Head of caudate nucleus (tissue), 42 donors: ENCODE results near the gene SPATA31E1.
"Not testable (repeated sequence)": the region's sequence is repeated elsewhere in the genome, so short reads cannot be mapped to it uniquely, and the experiment has no call there.

Experiments
- DNase-seq, 42 donors: peaks; one replicate each; pipeline versions ENCODE4 v3.0.0 to v3.0.0-alpha.2; 2020 to 2021; ENCODE audit warnings: mixed read lengths in 7 of 42
- intact Hi-C: fragments of 100-400 bp; cut with DNase I; formaldehyde crosslinking; loops from one replicate; pipeline ENCODE4 v1.15.0; 2022

SPATA31E1 gene

GRCh38 chr9:87883274-87883673, 597 bp downstream of the SPATA31E1 start:
- DNase-seq: no peak
- intact Hi-C loops: no loop called here

GRCh38 chr9:87883990-87884389, 1.3 kb downstream of the SPATA31E1 start:
- no peak for DNase-seq

DNA sequence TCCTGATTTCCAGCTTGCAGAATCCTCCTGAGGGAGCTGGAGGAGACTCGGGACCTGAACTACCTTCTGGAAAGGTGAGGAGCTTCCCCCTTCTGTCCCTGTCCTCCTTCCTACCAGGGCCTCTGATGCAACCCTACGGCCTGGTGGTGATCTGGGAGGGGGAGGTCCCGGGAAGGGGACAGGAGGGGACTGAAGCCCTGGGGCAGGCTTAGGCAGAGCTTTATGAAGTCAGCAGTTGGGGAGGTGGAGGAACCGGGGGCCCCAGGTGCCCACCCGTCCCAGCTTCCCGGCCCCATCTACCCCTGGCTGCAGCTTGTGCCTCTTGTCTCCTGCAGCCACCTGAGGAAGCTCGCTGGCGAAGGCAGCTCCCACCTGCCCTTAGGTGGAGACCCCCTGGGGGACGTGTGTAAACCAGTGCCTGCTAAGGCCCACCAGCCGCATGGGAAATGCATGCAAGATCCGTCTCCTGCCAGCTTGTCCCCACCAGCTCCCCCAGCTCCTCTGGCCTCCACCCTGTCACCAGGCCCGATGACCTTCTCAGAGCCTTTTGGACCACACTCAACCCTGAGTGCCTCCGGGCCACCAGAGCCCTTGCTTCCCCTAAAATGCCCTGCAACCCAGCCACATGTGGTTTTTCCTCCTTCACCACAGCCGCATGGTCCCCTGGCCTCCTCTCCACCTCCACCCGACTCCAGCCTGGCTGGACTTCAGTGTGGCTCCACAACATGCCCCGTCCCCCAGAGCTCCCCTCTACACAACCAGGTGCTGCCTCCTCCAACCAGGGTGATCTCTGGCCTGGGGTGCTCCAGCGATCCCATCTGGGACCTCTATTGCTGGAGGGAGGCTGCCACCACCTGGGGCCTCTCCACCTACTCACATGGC, 2.1 kb downstream of the SPATA31E1 start:
- DNase-seq: no peak
- intact Hi-C loops: no loop called here

More at GRCh38 chr9:87883990-87884389, 1.3 kb downstream of the SPATA31E1 start:
- intact Hi-C loops: no loop called here

- intact Hi-C loops: no loop called here
- no peak for DNase-seq
These were observed 3.0 kb downstream of the SPATA31E1 start for GRCh38 chr9:87885484-87886189.

GRCh38 chr9:87886210-87886932, 3.7 kb downstream of the SPATA31E1 start:
- DNase-seq: no peak
- intact Hi-C loops: no loop called here

DNA sequence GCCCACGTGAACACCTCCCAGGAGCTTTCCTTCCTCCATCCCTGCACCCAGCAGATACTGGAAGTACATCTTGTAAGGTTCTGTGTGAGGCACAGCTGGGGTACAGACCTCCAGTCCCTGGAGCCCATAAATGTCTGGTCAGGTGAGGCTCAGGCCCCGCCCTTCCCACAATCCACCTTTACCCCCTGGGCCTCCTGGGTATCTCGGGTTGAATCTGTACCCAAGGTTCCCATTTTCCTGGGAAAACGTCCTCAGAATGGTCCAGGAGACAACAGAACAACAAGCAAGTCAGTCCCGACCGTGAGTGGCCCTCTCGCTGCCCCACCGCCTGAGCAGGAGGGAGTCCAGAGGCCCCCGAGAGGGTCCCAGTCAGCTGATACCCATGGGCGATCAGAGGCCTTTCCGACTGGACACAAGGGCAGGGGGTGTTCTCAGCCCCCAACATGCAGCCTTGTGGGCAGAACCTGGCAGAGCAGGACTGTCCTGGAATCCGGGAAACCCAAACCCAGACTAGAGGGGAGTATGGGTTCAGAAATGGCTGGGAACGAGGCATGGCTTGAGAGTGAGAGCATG, 4.3 kb downstream of the SPATA31E1 start:
- no peak for DNase-seq
- intact Hi-C loops: no loop called here

- intact Hi-C loops: no loop called here
- DNase-seq: peak in 1 of 42 donors; percentile 14
These were observed 5.2 kb downstream of the SPATA31E1 start for GRCh38 chr9:87887661-87888480.

DNA sequence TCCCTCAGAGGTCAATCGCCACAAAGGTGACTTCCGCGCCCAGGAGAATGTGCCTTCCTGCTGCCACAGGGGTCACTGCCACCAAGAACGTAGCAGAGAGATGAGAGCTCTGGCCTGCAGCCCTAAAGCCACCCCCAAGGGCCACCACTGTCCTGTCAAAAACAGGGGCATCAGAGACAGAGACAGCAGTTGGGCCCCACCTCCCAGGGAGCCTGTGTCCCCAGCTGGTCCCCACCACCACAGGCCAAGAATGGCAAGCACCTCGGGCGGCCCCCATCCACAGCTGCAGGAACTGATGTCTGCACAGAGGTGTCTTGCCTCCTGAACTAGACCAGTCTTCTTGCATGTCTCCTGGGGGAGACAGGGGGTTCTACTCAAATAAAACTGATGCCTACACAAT, 5.8 kb downstream of the SPATA31E1 start:
- DNase-seq: no peak
- intact Hi-C loops: no loop called here

- no peak for DNase-seq
- intact Hi-C loops: no loop called here
These were observed 6.6 kb downstream of the SPATA31E1 start for GRCh38 chr9:87889065-87889881.

GRCh38 chr9:87889882-87890252, 7.2 kb downstream of the SPATA31E1 start:
- intact Hi-C loops: no loop called here
- no peak for DNase-seq

- peak in 1 of 42 donors; percentile 21 for DNase-seq
- intact Hi-C loops: no loop called here
These were observed 8.2 kb downstream of the SPATA31E1 start for GRCh38 chr9:87890837-87891236.

GRCh38 chr9:87891754-87892153, 9.1 kb downstream of the SPATA31E1 start:
- intact Hi-C loops: no loop called here
- no peak for DNase-seq

DNA sequence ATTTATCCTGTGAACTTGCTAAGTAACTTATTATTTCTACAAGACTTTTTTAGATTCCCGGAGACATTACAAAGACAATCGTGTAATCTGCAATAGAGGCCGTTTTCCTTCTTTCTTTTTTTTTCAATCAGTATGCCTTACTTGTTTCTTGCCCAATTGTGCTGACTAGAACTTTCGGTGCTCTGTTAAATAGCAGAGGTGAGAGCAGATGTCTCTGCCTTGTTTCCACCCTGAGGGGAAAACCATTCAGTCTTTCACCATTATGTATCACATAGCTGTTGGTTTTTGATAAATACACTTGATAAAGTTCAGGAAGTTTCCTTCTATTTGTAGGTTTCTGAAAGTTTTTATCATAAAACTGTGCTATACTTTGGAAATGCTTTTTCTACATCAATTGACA, 10.3 kb downstream of the SPATA31E1 start:
- intact Hi-C loops: no loop called here
- DNase-seq: no peak

DNA sequence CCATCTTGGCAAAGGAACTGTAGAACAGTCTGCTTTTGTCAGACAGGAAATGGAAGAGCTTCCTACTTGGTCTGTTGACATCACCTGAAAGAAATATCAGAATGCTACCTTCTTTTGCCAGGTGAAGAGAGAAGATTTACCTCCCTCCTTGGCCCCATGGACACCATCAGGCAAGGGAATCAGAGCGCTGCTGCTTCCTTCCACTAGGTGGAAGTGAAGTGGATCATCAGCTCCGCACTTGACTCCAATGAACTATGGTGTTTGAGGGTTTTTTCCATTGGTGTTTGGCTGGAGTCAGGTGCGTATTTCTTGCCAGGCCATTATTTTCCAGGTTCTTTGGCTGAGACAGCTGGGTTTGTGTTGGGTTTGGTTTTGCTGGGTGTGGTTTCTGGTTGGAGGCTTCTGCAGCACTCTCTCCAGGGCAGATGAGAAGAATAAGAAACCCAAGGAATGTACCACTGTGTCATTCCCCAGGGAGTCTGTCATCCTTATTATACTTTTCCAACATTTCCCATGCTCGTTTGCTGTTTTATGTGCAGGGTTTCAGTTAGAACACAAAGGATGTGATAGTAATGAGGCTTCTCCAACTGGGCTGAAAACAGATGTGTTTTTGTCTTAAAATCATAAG, 12.4 kb downstream of the SPATA31E1 start:
- DNase-seq: no peak
- intact Hi-C loops: no loop called here

GRCh38 chr9:87896891-87897290, 14.2 kb downstream of the SPATA31E1 start:
- DNase-seq: no peak
- intact Hi-C loops: no loop called here

- DNase-seq: no peak
- intact Hi-C loops: no loop called here
These were observed 15.5 kb downstream of the SPATA31E1 start for GRCh38 chr9:87898151-87898550.

GRCh38 chr9:87902371-87902770, 19.7 kb downstream of the SPATA31E1 start:
- intact Hi-C loops, DNase-seq: not testable (repeated sequence)
